ENCODE measurements around the gene PIP4K2A.

Gene PIP4K2A

GRCh38 chr10:22633106-22633505 lies 81.3 kb downstream of the PIP4K2A start:
- H3K27ac ChIP-seq (ENCODE audit: insufficient read depth, low read depth, low read length, poor library complexity, severe bottlenecking): no peak overlapping the region
- 93 to 100% methylated on average over 3 to 4 of the region's 4 CpGs for WGBS, 2 experiments
- no peaks in the 10 kb centered on the region for H3K4me1 ChIP-seq (ENCODE audit: control insufficient read depth, insufficient read depth, low read length)
- H3K36me3 ChIP-seq (ENCODE audit: control insufficient read depth, insufficient read depth, low read length): no peaks in the 10 kb centered on the region
- no peak overlapping the region for H3K4me3 ChIP-seq (ENCODE audit: insufficient read depth, low read depth, low read length)
- H3K9me3 ChIP-seq (ENCODE audit: control insufficient read depth, low read length): no peaks in the 10 kb centered on the region
- no peaks in the 10 kb centered on the region for H3K27me3 ChIP-seq (ENCODE audit: control insufficient read depth, insufficient read depth, low read length, poor library complexity, severe bottlenecking)

GRCh38 chr10:22631646-22632278 lies 82.6 kb downstream of the PIP4K2A start:
- 94 to 96% methylated on average over 9 to 10 of the region's 10 CpGs for WGBS, 2 experiments
- H3K4me1 ChIP-seq (ENCODE audit: control insufficient read depth, insufficient read depth, low read length): no peaks in the 10 kb centered on the region
- H3K9me3 ChIP-seq (ENCODE audit: control insufficient read depth, low read length): no peaks in the 10 kb centered on the region
- no peak overlapping the region for H3K4me3 ChIP-seq (ENCODE audit: insufficient read depth, low read depth, low read length)
- no peak overlapping the region for H3K27ac ChIP-seq (ENCODE audit: insufficient read depth, low read depth, low read length, poor library complexity, severe bottlenecking)
- H3K36me3 ChIP-seq (ENCODE audit: control insufficient read depth, insufficient read depth, low read length): no peaks in the 10 kb centered on the region
- H3K27me3 ChIP-seq (ENCODE audit: control insufficient read depth, insufficient read depth, low read length, poor library complexity, severe bottlenecking): no peaks in the 10 kb centered on the region

GRCh38 chr10:22631185-22631584 lies 83.2 kb downstream of the PIP4K2A start:
- H3K4me3 ChIP-seq (ENCODE audit: insufficient read depth, low read depth, low read length): no peak overlapping the region
- peaks cover 3% of the 10 kb centered on the region for H3K4me1 ChIP-seq (ENCODE audit: control insufficient read depth, insufficient read depth, low read length)
- H3K27ac ChIP-seq (ENCODE audit: insufficient read depth, low read depth, low read length, poor library complexity, severe bottlenecking): no peak overlapping the region
- no peaks in the 10 kb centered on the region for H3K27me3 ChIP-seq (ENCODE audit: control insufficient read depth, insufficient read depth, low read length, poor library complexity, severe bottlenecking)
- no peaks in the 10 kb centered on the region for H3K9me3 ChIP-seq (ENCODE audit: control insufficient read depth, low read length)
- H3K36me3 ChIP-seq (ENCODE audit: control insufficient read depth, insufficient read depth, low read length): no peaks in the 10 kb centered on the region
- WGBS, 2 experiments: 90 to 93% methylated on average over 2 to 3 of the region's 3 CpGs

GRCh38 chr10:22630234-22631174 lies 83.9 kb downstream of the PIP4K2A start:
- Histone ChIP-seq H3K4me3 (ENCODE audit: insufficient read depth, low read depth, low read length) (no peak overlapping the region), H3K27me3 (ENCODE audit: control insufficient read depth, insufficient read depth, low read length, poor library complexity, severe bottlenecking) (no peaks in the 10 kb centered on the region), H3K27ac (ENCODE audit: insufficient read depth, low read depth, low read length, poor library complexity, severe bottlenecking) (no peak overlapping the region), H3K9me3 (ENCODE audit: control insufficient read depth, low read length) (no peaks in the 10 kb centered on the region), H3K4me1 (ENCODE audit: control insufficient read depth, insufficient read depth, low read length) (peaks cover 9% of the 10 kb centered on the region), H3K36me3 (ENCODE audit: control insufficient read depth, insufficient read depth, low read length) (no peaks in the 10 kb centered on the region)
- 84 to 93% methylated on average over 5 to 7 of the region's 7 CpGs for whole genome bisulfite sequencing, 2 experiments

- Histone ChIP-seq H3K4me1 (ENCODE audit: control insufficient read depth, insufficient read depth, low read length) (peaks cover 9% of the 10 kb centered on the region), H3K27ac (ENCODE audit: insufficient read depth, low read depth, low read length, poor library complexity, severe bottlenecking) (no peak overlapping the region)
Observed at GRCh38 chr10:22629852-22630233, 84.5 kb downstream of the PIP4K2A start.

GRCh38 chr10:22629126-22629525 lies 85.3 kb downstream of the PIP4K2A start:
- Histone ChIP-seq H3K4me3 (ENCODE audit: insufficient read depth, low read depth, low read length) (no peak overlapping the region), H3K36me3 (ENCODE audit: control insufficient read depth, insufficient read depth, low read length) (no peaks in the 10 kb centered on the region), H3K27ac (ENCODE audit: insufficient read depth, low read depth, low read length, poor library complexity, severe bottlenecking) (no peak overlapping the region), H3K27me3 (ENCODE audit: control insufficient read depth, insufficient read depth, low read length, poor library complexity, severe bottlenecking) (no peaks in the 10 kb centered on the region), H3K4me1 (ENCODE audit: control insufficient read depth, insufficient read depth, low read length) (peaks cover 13% of the 10 kb centered on the region), H3K9me3 (ENCODE audit: control insufficient read depth, low read length) (no peaks in the 10 kb centered on the region)
- 90% methylated on average over 2 of the region's 2 CpGs; no CpG with 5 or more reads in 1 of the 2 experiments for WGBS, 2 experiments

More at GRCh38 chr10:22629852-22630233, 84.5 kb downstream of the PIP4K2A start:
- WGBS, 2 experiments: 86 to 95% methylated on average over 4 of the region's 4 CpGs
- no peaks in the 10 kb centered on the region for H3K9me3 ChIP-seq (ENCODE audit: control insufficient read depth, low read length)
- H3K36me3 ChIP-seq (ENCODE audit: control insufficient read depth, insufficient read depth, low read length): no peaks in the 10 kb centered on the region
- no peaks in the 10 kb centered on the region for H3K27me3 ChIP-seq (ENCODE audit: control insufficient read depth, insufficient read depth, low read length, poor library complexity, severe bottlenecking)
- H3K4me3 ChIP-seq (ENCODE audit: insufficient read depth, low read depth, low read length): no peak overlapping the region

- no peaks in the 10 kb centered on the region for H3K27me3 ChIP-seq (ENCODE audit: control insufficient read depth, insufficient read depth, low read length, poor library complexity, severe bottlenecking)
- H3K9me3 ChIP-seq (ENCODE audit: control insufficient read depth, low read length): no peaks in the 10 kb centered on the region
- peaks cover 13% of the 10 kb centered on the region for H3K4me1 ChIP-seq (ENCODE audit: control insufficient read depth, insufficient read depth, low read length)
- no peaks in the 10 kb centered on the region for H3K36me3 ChIP-seq (ENCODE audit: control insufficient read depth, insufficient read depth, low read length)
- H3K4me3 ChIP-seq (ENCODE audit: insufficient read depth, low read depth, low read length): no peak overlapping the region
- 93 to 95% methylated on average over 4 to 5 of the region's 5 CpGs for WGBS, 2 experiments
- no peak overlapping the region for H3K27ac ChIP-seq (ENCODE audit: insufficient read depth, low read depth, low read length, poor library complexity, severe bottlenecking)
Observed at GRCh38 chr10:22628309-22628708, 86.1 kb downstream of the PIP4K2A start.

- Histone ChIP-seq H3K4me3 (ENCODE audit: insufficient read depth, low read depth, low read length) (no peak overlapping the region), H3K27ac (ENCODE audit: insufficient read depth, low read depth, low read length, poor library complexity, severe bottlenecking) (no peak overlapping the region), H3K9me3 (ENCODE audit: control insufficient read depth, low read length) (no peaks in the 10 kb centered on the region), H3K36me3 (ENCODE audit: control insufficient read depth, insufficient read depth, low read length) (no peaks in the 10 kb centered on the region), H3K4me1 (ENCODE audit: control insufficient read depth, insufficient read depth, low read length) (peaks cover 13% of the 10 kb centered on the region), H3K27me3 (ENCODE audit: control insufficient read depth, insufficient read depth, low read length, poor library complexity, severe bottlenecking) (no peaks in the 10 kb centered on the region)
- 84 to 85% methylated on average over 2 of the region's 2 CpGs for WGBS, 2 experiments
Observed at GRCh38 chr10:22626784-22627183, 87.6 kb downstream of the PIP4K2A start.

- H3K27ac ChIP-seq (ENCODE audit: insufficient read depth, low read depth, low read length, poor library complexity, severe bottlenecking): peak overlapping the region; percentile 4
- H3K9me3 ChIP-seq (ENCODE audit: control insufficient read depth, low read length): no peaks in the 10 kb centered on the region
- 64 to 70% methylated on average over 7 to 9 of the region's 9 CpGs for WGBS, 2 experiments
Observed at GRCh38 chr10:22625516-22626290, 88.7 kb downstream of the PIP4K2A start.

More at GRCh38 chr10:22625516-22626290, 88.7 kb downstream of the PIP4K2A start:
- Histone ChIP-seq H3K4me3 (ENCODE audit: insufficient read depth, low read depth, low read length) (no peak overlapping the region), H3K36me3 (ENCODE audit: control insufficient read depth, insufficient read depth, low read length) (no peaks in the 10 kb centered on the region), H3K27me3 (ENCODE audit: control insufficient read depth, insufficient read depth, low read length, poor library complexity, severe bottlenecking) (no peaks in the 10 kb centered on the region), H3K4me1 (ENCODE audit: control insufficient read depth, insufficient read depth, low read length) (peaks cover 13% of the 10 kb centered on the region)

All from ectodermal cell (in vitro differentiated cells).